Gastroesophageal sphincter (tissue), 4 donors: Measurements from ENCODE around the gene USP6NL. TPM values are rescaled to one million over a fixed set of nuclear protein-coding genes. Genes with fewer than 3 reads are reported as not detected.
"Not testable (repeated sequence)": the region's sequence is repeated elsewhere in the genome, so short reads cannot be mapped to it uniquely, and the experiment has no call there.

Experiments
- ATAC-seq: fragments of 150-250 bp; one replicate; pipeline ENCODE4 v1.9.1; 2016; ENCODE audit warnings: mild to moderate bottlenecking, moderate library complexity
- H3K27ac ChIP-seq, 4 donors: fragments of 200-600 bp; sonication (generic) in 3 of 4; 1 replicate in 3 of 4; 2 replicates in 1 of 4; pipeline ENCODE4 v1.5.1; 2016 to 2019
- H3K27me3 ChIP-seq: fragments of 200-600 bp; sonication (generic); one replicate; pipeline ENCODE4 v1.5.1; 2019
- H3K36me3 ChIP-seq, 2 donors: fragments of 200-600 bp; sonication (generic); one replicate each; pipeline ENCODE4 v1.5.1; 2019; ENCODE audit warnings: control low read depth in 1 of 2
- H3K4me1 ChIP-seq, 3 donors: fragments of 200-600 bp; sonication (generic); 1 replicate in 2 of 3; 2 replicates in 1 of 3; pipeline ENCODE4 v1.5.1; 2016 to 2019; ENCODE audit warnings: control low read depth in 2 of 3
- H3K4me3 ChIP-seq, 2 donors: fragments of 200-600 bp; sonication (generic); one replicate each; pipeline ENCODE4 v1.5.1; 2019; ENCODE audit warnings: mild to moderate bottlenecking in 1 of 2, moderate library complexity in 1 of 2
- H3K9me3 ChIP-seq, 3 donors: fragments of 200-600 bp; sonication (generic); one replicate each; pipeline ENCODE4 v1.5.1; 2017 to 2019; ENCODE audit warnings: control low read depth in 2 of 3
- EP300 ChIP-seq: sonication (generic); formaldehyde crosslinking; IDR thresholded peaks from one replicate; pipeline ENCODE4 v1.6.1; 2017; ENCODE audit warnings: antibody characterized with exemption, mild to moderate bottlenecking
- POLR2A ChIP-seq, 2 donors: fragments of 450-650 bp; IDR thresholded peaks; one replicate each; pipeline ENCODE4 v1.6.1; 2017; ENCODE audit warnings: antibody characterized with exemption in 2 of 2, mild to moderate bottlenecking in 2 of 2, moderate library complexity in 1 of 2
- POLR2AphosphoS5 ChIP-seq: sonication (generic); formaldehyde crosslinking; IDR thresholded peaks from one replicate; pipeline ENCODE4 v1.6.1; 2017; ENCODE audit warnings: antibody characterized with exemption
- WGBS, 2 donors: methylation state at CpG; one replicate each; pipeline ENCODE4 v1.1.5; 2018; ENCODE audit warnings: low coverage in 1 of 2; 5-methylcytosine and 5-hydroxymethylcytosine counted together
- total RNA-seq, 4 donors: library from RNA; depleted of rRNA; stranded (reverse); fragments of >200 nt; gene quantifications; one replicate each; pipeline ENCODE4 v1.1.0, GENCODE V29; 2016
- TF ChIP-seq, protein P1 (sequence below), 4 experiments: fragments of 200-600 bp in 2 of 4; fragments of 450-650 bp in 2 of 4; sonication (generic) in 1 of 4; IDR thresholded peaks; one replicate each; pipeline ENCODE4 v1.5.1; 2017 to 2019; ENCODE audit warnings: antibody characterized with exemption in 4 of 4, mild to moderate bottlenecking in 2 of 4, moderate library complexity in 2 of 4

Gene USP6NL
- total RNA-seq, 4 donors from 2014 or later, result 9.0 to 14.7 (median 12.5) TPM

DNA sequence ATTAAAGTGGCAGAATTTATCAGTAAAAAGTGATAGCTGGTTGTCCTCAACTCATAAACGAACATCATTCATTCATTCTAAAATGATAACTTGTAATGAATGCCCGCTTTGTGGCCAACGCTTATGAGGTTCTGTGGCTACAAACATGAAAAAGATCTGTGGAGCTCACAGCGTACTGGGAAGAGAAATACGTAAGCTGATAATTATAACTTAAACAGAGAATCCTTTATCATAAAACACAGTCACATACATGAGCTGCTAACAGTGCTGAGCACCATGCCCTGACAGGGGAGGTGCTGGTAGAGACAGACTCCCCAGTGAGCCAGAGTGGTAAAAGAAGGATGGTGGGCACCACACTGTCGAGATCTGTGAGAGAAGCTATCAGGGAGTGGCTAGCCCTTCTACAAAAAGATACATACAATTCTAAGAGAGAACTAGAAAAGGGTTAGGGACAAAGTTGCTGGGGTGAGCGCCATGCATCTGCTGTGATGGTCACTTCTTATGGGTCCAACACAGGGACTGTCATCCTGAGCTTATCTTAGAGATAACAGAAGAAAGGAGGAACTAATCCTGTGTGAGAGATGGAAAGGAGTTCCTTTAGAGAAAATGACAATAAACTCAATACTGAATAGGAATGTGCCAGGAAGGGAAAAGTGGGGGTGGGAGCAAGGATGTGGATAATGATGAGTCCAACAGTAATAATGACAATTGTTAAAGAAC lies 106.7 kb downstream of the USP6NL start:
- no peaks in the 10 kb centered on the region for H3K4me1 ChIP-seq
- TF ChIP-seq, protein P1, sequence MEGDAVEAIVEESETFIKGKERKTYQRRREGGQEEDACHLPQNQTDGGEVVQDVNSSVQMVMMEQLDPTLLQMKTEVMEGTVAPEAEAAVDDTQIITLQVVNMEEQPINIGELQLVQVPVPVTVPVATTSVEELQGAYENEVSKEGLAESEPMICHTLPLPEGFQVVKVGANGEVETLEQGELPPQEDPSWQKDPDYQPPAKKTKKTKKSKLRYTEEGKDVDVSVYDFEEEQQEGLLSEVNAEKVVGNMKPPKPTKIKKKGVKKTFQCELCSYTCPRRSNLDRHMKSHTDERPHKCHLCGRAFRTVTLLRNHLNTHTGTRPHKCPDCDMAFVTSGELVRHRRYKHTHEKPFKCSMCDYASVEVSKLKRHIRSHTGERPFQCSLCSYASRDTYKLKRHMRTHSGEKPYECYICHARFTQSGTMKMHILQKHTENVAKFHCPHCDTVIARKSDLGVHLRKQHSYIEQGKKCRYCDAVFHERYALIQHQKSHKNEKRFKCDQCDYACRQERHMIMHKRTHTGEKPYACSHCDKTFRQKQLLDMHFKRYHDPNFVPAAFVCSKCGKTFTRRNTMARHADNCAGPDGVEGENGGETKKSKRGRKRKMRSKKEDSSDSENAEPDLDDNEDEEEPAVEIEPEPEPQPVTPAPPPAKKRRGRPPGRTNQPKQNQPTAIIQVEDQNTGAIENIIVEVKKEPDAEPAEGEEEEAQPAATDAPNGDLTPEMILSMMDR (IDR thresholded peaks at IDR 0.05), result no peak
- TF ChIP-seq POLR2A (IDR thresholded peaks at IDR 0.05), result no peak
- no peak for TF ChIP-seq EP300
- TF ChIP-seq POLR2AphosphoS5, result no peak
- H3K27me3 ChIP-seq, result no peaks in the 10 kb centered on the region
- 90 to 94% methylated on average over 5 to 7 of the region's 7 CpGs for WGBS, 2 donors
- no peak for ATAC-seq
- no peaks in the 10 kb centered on the region for H3K9me3 ChIP-seq
- no peak overlapping the region for H3K27ac ChIP-seq
- H3K4me3 ChIP-seq, result no peak overlapping the region
- H3K36me3 ChIP-seq, result no peaks in the 10 kb centered on the region

DNA sequence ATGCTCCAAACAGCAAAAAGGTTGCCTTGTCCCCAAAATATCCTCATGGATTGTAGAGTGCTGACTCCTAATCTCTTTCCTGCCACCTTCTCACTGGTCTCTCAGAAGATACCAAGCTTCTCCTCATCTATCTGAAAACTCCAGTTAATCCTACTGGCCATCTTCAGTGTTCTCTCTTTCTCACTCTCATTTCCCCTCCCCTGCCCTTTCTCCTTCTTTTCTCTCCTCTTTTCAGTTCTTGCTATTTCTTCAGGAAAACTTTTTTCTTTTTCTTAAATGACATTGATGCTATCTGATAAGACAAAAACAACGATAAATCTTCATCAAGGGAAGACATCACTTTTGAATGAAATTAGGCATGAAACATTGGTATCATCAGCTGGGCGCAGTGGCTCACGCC lies 109.8 kb downstream of the USP6NL start:
- no peaks in the 10 kb centered on the region for H3K4me1 ChIP-seq
- no peak overlapping the region for H3K27ac ChIP-seq
- H3K36me3 ChIP-seq, result no peaks in the 10 kb centered on the region
- no peak for TF ChIP-seq POLR2A (IDR thresholded peaks at IDR 0.05)
- no peak for TF ChIP-seq POLR2AphosphoS5
- TF ChIP-seq, protein P1 (IDR thresholded peaks at IDR 0.05), result no peak
- TF ChIP-seq EP300, result no peak
- H3K4me3 ChIP-seq, result no peak overlapping the region
- 100% methylated on average over 2 of the region's 3 CpGs; no CpG with 5 or more reads in 1 of the 2 donors for WGBS, 2 donors
- no peak for ATAC-seq
- H3K9me3 ChIP-seq, result no peaks in the 10 kb centered on the region
- no peaks in the 10 kb centered on the region for H3K27me3 ChIP-seq

DNA sequence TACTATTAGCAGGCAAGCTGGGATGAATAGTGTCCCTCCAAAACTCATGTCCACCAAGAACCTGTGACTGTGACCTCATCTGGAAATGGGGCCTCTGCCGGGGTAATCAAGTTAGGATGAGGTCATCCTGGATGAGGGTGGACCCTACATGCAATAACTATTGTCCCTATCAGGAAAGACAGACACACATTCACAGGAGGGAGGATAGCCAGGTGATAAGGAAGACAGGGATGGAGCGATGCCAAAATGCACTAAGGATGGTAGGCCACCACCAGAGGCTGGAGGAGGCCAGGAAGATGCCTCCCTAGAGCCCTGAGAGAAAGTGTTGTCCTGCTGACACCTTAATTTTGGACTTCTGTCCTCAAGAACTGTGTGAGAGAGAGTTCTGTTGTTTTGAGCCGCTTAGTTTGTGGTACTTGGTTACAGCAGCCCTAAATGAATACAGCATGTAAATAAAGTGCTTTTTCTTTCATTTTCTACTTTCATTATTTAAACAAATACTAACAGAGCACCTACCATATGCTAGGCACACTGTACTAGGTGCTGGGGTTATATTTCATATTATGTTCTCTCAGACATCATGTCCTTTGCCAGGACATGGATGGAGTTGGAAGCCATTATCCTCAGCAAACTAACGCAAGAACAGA lies 111.9 kb downstream of the USP6NL start:
- H3K27ac ChIP-seq, result no peak overlapping the region
- H3K9me3 ChIP-seq, result no peaks in the 10 kb centered on the region
- ATAC-seq, result no peak
- H3K27me3 ChIP-seq, result no peaks in the 10 kb centered on the region
- no peaks in the 10 kb centered on the region for H3K4me1 ChIP-seq
- TF ChIP-seq POLR2A (IDR thresholded peaks at IDR 0.05) (no peak), EP300 (no peak), POLR2AphosphoS5 (no peak)
- TF ChIP-seq, protein P1 (IDR thresholded peaks at IDR 0.05), result no peak
- H3K36me3 ChIP-seq, result no peaks in the 10 kb centered on the region
- WGBS, 2 donors, result 84 to 100% methylated on average over 1 to 3 of the region's 4 CpGs
- H3K4me3 ChIP-seq, result no peak overlapping the region

DNA sequence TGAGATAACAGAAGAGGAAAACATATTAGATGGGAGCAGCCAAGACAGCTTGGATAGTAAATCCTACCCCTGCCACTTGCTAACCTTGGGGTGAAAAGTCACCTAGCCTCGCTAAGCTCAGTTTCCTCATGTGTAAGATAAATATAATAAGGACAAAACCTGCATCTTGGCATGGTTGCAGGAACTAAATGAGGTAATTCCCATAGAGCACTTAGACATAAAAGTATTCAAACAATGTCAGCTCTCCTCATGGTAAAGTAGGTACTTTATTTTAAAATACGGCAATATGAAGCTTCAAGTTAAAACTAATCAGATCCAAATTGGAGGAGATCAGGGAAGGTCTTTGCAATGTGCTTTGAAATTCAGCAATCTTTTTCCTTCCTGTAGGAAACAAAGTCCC lies 113.1 kb downstream of the USP6NL start:
- Histone ChIP-seq H3K4me3 (no peak overlapping the region), H3K36me3 (peaks cover 0 to 4% of the 10 kb centered on the region in 2 donors), H3K27ac (no peak overlapping the region), H3K9me3 (no peaks in the 10 kb centered on the region), H3K4me1 (no peaks in the 10 kb centered on the region), H3K27me3 (no peaks in the 10 kb centered on the region)
- WGBS, 2 donors, result 83 to 100% methylated on average over 2 of the region's 2 CpGs
- no peak for TF ChIP-seq POLR2A (IDR thresholded peaks at IDR 0.05)
- TF ChIP-seq POLR2AphosphoS5, result no peak
- TF ChIP-seq, protein P1 (IDR thresholded peaks at IDR 0.05), result no peak
- TF ChIP-seq EP300, result no peak
- ATAC-seq, result no peak

DNA sequence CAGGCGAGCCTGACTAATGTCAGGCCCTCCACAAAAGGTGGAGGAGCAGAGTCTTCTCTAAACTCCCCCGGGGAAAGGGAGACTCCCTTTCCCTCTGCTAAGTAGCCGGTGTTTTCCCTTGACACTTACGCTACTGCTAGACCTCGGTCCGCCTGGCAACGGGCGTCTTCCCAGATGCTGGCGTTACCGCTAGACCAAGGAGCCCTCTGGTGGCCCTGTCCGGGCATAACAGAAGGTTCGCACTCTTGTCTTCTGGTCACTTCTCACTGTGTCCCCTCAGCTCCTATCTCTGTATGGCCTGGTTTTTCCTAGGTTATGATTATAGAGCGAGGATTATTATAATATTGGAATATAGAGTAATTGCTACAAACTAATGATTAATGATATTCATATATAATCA lies 116.5 kb downstream of the USP6NL start:
- not testable (repeated sequence) for H3K4me3 ChIP-seq

More for the DNA sequence above, 116.5 kb downstream of the USP6NL start:
- H3K9me3 ChIP-seq, H3K27me3 ChIP-seq, H3K27ac ChIP-seq, H3K4me1 ChIP-seq, ATAC-seq: not testable (repeated sequence)
- 59 to 63% methylated on average over 6 to 10 of the region's 13 CpGs for WGBS, 2 donors
- H3K36me3 ChIP-seq, result peaks cover 0 to 33% of the 10 kb centered on the region in 2 donors
- TF ChIP-seq, protein P1 (IDR thresholded peaks at IDR 0.05), result peak in 3 of 4 experiments; percentile 14 to 60 (median 40)
